ENCODE results near the gene MAST1. TPM values are rescaled to one million over a fixed set of nuclear protein-coding genes. Genes with fewer than 3 reads are reported as not detected.

Gene MAST1
- total RNA-seq, 6 experiments from 2014 or later: 0.09 to 0.34 (median 0.26) TPM; not detected in 3

DNA sequence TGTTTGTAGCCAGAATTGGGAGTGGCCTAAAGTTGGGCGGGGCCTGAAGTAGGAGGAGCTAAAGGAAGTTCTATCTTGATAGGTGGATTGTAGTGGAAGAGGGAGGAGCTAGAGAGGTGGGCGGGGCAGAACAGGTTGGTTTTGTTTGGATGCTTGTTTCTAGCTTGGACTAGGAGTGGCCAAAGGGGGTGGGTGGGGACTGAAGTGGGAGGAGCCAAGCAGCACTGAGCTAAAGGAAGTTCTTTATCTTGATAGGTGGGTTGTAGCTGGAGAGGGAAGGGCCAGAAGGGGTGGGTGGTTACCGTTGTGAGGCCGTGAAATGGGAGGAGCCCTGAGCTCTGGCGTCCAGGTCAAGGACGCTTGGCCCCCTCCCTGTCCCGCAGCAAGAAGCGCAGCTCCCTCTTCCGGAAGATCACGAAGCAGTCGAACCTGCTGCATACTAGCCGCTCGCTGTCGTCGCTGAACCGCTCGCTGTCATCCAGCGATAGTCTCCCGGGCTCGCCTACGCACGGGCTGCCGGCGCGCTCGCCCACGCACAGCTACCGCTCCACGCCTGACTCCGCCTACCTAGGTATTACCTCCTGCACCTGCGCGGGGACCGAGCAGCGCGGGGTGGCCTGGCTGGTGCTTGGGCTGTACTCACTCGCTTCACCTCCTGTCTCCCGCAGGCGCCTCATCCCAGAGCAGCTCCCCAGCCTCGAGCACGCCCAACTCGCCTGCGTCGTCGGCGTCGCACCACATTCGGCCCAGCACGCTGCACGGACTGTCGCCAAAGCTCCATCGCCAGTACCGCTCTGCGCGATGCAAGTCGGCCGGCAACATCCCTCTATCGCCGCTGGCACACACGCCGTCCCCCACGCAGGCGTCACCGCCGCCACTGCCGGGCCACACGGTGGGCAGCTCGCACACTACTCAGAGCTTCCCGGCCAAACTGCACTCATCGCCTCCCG is 34.9 kb downstream of the MAST1 start:
- Mint-ChIP-seq H3K27me3 (ENCODE audit: insufficient read depth) (peaks cover 4% of the 10 kb centered on the region), H3K27ac (no peak overlapping the region), H3K36me3 (ENCODE audit: low read depth) (peaks cover 12% of the 10 kb centered on the region), H3K4me3 (no peak overlapping the region), H3K4me1 (ENCODE audit: low read depth) (no peaks in the 10 kb centered on the region), H3K9me3 (peaks cover 15% of the 10 kb centered on the region)
- DNase-seq: peak; percentile 31
- TF ChIP-seq, protein P1, sequence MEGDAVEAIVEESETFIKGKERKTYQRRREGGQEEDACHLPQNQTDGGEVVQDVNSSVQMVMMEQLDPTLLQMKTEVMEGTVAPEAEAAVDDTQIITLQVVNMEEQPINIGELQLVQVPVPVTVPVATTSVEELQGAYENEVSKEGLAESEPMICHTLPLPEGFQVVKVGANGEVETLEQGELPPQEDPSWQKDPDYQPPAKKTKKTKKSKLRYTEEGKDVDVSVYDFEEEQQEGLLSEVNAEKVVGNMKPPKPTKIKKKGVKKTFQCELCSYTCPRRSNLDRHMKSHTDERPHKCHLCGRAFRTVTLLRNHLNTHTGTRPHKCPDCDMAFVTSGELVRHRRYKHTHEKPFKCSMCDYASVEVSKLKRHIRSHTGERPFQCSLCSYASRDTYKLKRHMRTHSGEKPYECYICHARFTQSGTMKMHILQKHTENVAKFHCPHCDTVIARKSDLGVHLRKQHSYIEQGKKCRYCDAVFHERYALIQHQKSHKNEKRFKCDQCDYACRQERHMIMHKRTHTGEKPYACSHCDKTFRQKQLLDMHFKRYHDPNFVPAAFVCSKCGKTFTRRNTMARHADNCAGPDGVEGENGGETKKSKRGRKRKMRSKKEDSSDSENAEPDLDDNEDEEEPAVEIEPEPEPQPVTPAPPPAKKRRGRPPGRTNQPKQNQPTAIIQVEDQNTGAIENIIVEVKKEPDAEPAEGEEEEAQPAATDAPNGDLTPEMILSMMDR (IDR thresholded peaks at IDR 0.05): no peak

DNA sequence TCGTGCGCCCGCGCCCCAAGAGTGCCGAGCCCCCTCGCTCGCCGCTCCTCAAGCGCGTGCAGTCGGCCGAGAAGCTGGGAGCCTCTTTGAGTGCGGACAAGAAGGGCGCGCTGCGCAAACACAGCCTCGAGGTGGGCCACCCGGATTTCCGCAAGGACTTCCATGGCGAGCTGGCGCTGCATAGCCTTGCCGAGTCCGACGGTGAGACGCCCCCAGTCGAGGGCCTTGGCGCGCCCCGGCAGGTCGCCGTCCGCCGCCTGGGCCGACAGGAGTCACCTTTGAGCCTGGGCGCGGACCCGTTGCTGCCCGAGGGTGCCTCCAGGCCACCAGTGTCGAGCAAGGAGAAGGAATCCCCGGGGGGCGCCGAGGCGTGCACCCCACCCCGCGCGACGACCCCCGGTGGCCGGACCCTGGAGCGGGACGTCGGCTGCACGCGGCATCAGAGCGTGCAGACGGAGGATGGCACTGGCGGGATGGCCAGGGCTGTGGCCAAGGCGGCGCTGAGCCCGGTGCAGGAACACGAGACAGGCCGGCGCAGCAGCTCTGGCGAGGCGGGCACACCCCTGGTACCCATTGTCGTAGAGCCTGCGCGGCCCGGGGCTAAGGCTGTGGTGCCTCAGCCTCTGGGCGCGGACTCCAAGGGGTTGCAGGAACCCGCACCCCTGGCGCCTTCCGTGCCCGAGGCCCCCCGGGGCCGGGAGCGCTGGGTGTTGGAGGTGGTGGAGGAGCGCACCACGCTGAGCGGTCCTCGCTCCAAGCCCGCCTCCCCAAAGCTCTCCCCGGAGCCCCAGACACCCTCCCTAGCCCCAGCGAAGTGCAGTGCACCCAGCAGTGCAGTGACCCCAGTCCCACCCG is 35.8 kb downstream of the MAST1 start:
- no peak overlapping the region for H3K4me3 Mint-ChIP-seq

DNA sequence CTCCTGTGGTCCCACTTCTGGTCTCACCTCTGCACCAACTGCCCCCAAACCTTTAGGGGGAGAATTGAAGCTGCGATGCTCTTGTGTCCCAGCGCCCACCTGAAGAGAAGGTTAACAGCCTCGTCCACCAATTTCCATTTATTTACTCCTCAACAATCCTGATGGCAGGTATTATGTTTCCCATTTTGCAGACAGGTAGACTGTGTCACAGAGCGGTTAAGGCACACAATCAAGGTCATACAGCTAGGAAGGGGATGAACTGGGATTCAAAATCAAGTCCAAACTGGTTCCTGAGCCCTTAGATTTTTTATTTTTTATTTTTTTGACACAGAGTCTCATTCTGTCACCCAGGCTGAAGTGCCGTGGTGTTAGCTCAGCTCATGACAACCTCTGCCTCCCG is 36.8 kb downstream of the MAST1 start:
- H3K36me3 Mint-ChIP-seq (ENCODE audit: low read depth): peaks cover 12% of the 10 kb centered on the region
- no peak overlapping the region for H3K27ac Mint-ChIP-seq
- TF ChIP-seq, protein P1 (IDR thresholded peaks at IDR 0.05): no peak
- H3K4me1 Mint-ChIP-seq (ENCODE audit: low read depth): no peaks in the 10 kb centered on the region
- H3K27me3 Mint-ChIP-seq (ENCODE audit: insufficient read depth): peaks cover 4% of the 10 kb centered on the region
- no peak overlapping the region for H3K4me3 Mint-ChIP-seq
- H3K9me3 Mint-ChIP-seq: peaks cover 15% of the 10 kb centered on the region
- DNase-seq: no peak

More for the DNA sequence above, 35.8 kb downstream of the MAST1 start:
- Mint-ChIP-seq H3K9me3 (peaks cover 15% of the 10 kb centered on the region), H3K36me3 (ENCODE audit: low read depth) (peaks cover 12% of the 10 kb centered on the region), H3K4me1 (ENCODE audit: low read depth) (no peaks in the 10 kb centered on the region), H3K27me3 (ENCODE audit: insufficient read depth) (peaks cover 4% of the 10 kb centered on the region), H3K27ac (no peak overlapping the region)
- TF ChIP-seq, protein P1 (IDR thresholded peaks at IDR 0.05): no peak
- no peak for DNase-seq

DNA sequence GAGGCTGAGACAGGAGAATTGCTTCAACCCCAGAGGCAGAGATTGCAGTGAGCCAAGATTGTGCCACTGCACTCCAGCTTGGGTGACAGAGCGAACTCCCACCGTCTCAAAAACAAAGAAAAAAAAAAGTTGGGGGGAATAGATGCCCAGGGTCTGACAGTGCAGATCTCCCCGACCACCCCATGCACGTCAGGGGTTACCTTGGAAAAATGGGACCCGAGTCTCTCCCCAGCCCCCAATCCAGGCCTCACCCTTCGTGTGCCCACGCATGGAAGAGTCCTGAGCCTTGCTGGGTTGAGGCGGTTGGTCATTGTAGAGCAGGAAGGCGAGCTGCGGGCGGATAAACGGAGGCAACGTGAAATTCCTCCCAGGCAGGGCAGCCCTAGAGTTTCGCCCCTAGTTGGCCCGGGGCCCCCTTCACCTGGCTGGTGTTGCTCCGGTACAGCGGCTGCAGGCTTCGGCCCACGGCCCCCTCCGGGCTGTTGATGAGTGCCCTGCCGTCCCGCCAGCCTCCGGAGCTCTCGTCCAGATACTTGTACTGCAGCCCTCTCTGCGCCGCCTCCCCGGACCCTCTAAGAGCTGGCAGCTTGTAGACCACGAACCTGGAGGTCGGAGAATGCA is 42.3 kb downstream of the MAST1 start:
- Mint-ChIP-seq H3K4me1 (ENCODE audit: low read depth) (0 out of 2 replicates have a peak, but pooled peaks cover 6% of the 10 kb centered on the region), H3K4me3 (peak overlapping the region; percentile 93), H3K27ac (peak overlapping the region; percentile 78), H3K27me3 (ENCODE audit: insufficient read depth) (no peaks in the 10 kb centered on the region; the same call in 1 of the 2 replicates), H3K9me3 (peaks cover 11% of the 10 kb centered on the region), H3K36me3 (ENCODE audit: low read depth) (no peaks in the 10 kb centered on the region)
- no peak for DNase-seq
- TF ChIP-seq, protein P1 (IDR thresholded peaks at IDR 0.05): no peak

DNA sequence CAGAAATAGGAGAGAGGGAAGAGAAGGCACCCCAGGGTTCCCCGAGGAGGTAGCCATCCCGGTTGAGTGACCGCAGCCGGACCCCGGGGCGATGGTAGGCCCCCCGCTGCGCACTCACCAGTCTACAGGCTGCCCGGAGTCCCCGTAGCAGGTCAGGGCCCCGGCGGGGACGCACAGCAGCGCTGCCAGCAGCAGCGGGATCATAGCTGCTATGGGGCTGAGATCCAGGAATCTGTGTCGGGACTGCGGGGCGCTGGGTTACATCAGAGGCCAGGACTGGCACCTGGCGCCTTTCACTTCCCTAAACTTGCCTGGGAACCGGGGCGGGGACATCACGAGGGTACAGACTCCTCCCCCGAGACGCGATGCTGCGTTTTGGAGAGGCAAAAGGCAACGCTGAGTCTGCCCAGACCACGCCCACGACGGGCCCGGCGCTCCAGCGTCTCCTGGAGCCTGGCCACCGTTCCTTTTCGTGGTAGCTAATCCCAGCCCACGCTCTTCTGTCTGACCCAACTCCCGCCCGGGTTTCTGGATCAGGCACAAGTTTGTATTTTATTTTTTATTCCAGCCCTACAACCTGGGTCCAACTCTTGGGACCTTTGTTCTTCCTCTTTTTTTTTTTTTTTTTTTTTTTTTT is 43.0 kb downstream of the MAST1 start, which contains the start of gene DNASE2:
TSS of gene DNASE2 (minus strand) at position 278 of the 637 bp plus-strand sequence. CDS start at position 204, 74 bp downstream.
- no peaks in the 10 kb centered on the region for H3K36me3 Mint-ChIP-seq (ENCODE audit: low read depth)
- TF ChIP-seq, protein P1 (IDR thresholded peaks at IDR 0.05): no peak
- H3K27me3 Mint-ChIP-seq (ENCODE audit: insufficient read depth): no peaks in the 10 kb centered on the region; the same call in 1 of the 2 replicates
- DNase-seq: peak; percentile 86
- H3K27ac Mint-ChIP-seq: peak within 1 kb of the TSS; percentile 78
- H3K4me1 Mint-ChIP-seq (ENCODE audit: low read depth): 0 out of 2 replicates have a peak, but pooled peaks cover 6% of the 10 kb centered on the region
- peaks cover 11% of the 10 kb centered on the region for H3K9me3 Mint-ChIP-seq
- peak within 1 kb of the TSS; percentile 93 for H3K4me3 Mint-ChIP-seq
